GM19351 (cell line): ENCODE data around the gene SEPTIN6.
A peak's percentile ranks its signal among the peaks of the same experiment; 100 is the strongest.

Source experiments
- ATAC-seq: cut with Tn5 transposase; IDR thresholded peaks from one replicate; pipeline ENCODE4 v1.9.1; 2021; ENCODE audit warnings: mild to moderate bottlenecking, moderate library complexity; ENCODE audit not compliant: unreplicated experiment

The SEPTIN6 gene

GRCh38 chrX:119659522-119659921, 33.4 kb downstream of the SEPTIN6 start:
- ATAC-seq, result no peak

- no peak for ATAC-seq
Measured at GRCh38 chrX:119655125-119655524, 37.8 kb downstream of the SEPTIN6 start.

GRCh38 chrX:119654112-119654531, 38.8 kb downstream of the SEPTIN6 start:
- no peak for ATAC-seq

GRCh38 chrX:119648421-119648775, 44.6 kb downstream of the SEPTIN6 start:
- ATAC-seq, result peak; percentile 11

GRCh38 chrX:119647552-119648420, 45.2 kb downstream of the SEPTIN6 start:
- peak; percentile 95 for ATAC-seq

GRCh38 chrX:119647089-119647488, 45.9 kb downstream of the SEPTIN6 start:
- no peak for ATAC-seq

GRCh38 chrX:119646515-119646914, 46.5 kb downstream of the SEPTIN6 start:
- ATAC-seq, result no peak

- ATAC-seq, result no peak
Measured at GRCh38 chrX:119643696-119644095, 49.3 kb downstream of the SEPTIN6 start.
